GM13977 (cell line): ENCODE measurements around the gene VPS50.

Experiments used
- DNase-seq: peaks from one replicate; pipeline ENCODE4 v3.0.0; 2012; ENCODE audit warnings: low spot score
- in situ Hi-C: fragments of 300-500 bp; cut with MboI; formaldehyde crosslinking; loops from one replicate; pipeline ENCODE4 v1.12.0; 2022; ENCODE audit warnings: low sequenced_read_pairs, low pct_unique_long_range_greater_than_20kb, mixed read lengths, inconsistent platforms; ENCODE audit not compliant: unreplicated experiment
- TF ChIP-seq, protein P1 (sequence below): IDR thresholded peaks from 2 replicates; pipeline ENCODE4 v1.5.1; 2012; ENCODE audit warnings: mild to moderate bottlenecking, control low read depth; ENCODE audit not compliant: insufficient read depth; ENCODE audit errors: extremely low read depth, missing control alignments

The VPS50 gene

GRCh38 chr7:93198472-93198871 is 33.7 kb upstream of the VPS50 start:
- TF ChIP-seq, protein P1, sequence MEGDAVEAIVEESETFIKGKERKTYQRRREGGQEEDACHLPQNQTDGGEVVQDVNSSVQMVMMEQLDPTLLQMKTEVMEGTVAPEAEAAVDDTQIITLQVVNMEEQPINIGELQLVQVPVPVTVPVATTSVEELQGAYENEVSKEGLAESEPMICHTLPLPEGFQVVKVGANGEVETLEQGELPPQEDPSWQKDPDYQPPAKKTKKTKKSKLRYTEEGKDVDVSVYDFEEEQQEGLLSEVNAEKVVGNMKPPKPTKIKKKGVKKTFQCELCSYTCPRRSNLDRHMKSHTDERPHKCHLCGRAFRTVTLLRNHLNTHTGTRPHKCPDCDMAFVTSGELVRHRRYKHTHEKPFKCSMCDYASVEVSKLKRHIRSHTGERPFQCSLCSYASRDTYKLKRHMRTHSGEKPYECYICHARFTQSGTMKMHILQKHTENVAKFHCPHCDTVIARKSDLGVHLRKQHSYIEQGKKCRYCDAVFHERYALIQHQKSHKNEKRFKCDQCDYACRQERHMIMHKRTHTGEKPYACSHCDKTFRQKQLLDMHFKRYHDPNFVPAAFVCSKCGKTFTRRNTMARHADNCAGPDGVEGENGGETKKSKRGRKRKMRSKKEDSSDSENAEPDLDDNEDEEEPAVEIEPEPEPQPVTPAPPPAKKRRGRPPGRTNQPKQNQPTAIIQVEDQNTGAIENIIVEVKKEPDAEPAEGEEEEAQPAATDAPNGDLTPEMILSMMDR: no peak
- in situ Hi-C loops: no loop called here
- no peak for DNase-seq

DNA sequence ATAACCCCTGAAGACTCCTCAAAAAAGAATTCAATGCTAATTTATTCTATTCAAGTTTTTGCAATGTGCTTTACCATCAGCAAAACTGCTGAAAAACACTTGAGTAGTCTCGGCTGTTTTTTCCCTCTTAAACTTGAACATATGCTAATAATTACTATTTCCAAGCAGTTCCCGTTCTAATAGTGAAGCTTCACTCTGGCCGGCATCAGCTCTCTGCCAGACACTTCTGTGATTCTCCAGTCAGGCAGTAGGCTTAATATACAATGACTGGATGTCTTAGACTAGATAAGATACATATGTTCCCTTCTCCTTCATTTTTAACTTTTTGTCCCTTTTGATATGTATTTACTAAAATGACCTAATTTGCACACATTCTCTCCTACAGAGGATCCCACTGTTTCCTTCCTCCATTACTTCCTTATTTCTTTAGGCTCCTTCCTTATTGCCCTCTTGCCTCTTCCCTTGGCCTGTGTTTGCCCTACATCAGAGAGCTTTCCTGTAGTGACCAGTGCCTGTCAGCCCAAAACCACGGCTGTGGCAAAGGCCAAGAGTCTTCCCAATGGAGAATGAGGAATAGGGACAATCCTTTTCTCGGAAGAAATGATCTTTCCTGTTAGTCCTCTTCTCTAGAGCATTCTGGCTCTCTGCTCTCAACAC is 29.4 kb upstream of the VPS50 start:
- TF ChIP-seq, protein P1: no peak
- DNase-seq: no peak
- in situ Hi-C loops: no loop called here

- TF ChIP-seq, protein P1: no peak
- DNase-seq: no peak
- in situ Hi-C loops: no loop called here
Observed at GRCh38 chr7:93203496-93203895, 28.7 kb upstream of the VPS50 start.

DNA sequence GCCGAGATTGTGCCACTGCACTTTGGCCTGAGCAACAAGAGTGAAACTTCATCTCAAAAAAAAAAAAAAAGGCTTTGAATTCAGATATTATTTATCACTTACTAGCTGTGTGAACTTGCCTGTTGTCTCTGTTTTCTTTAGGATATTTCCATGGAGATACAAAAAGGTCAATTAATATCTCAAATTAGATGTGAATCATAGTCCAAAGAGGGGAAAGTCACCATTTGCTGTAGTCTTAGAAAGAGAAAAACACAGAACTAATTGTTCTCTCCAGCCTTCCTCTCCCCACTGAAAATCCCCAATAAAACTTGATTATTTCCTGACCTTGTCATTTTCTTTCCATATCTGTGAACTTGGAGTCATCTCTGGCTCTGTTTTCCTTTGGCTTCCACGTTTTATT is 27.1 kb upstream of the VPS50 start:
- TF ChIP-seq, protein P1: no peak
- in situ Hi-C loops: no loop called here
- no peak for DNase-seq

DNA sequence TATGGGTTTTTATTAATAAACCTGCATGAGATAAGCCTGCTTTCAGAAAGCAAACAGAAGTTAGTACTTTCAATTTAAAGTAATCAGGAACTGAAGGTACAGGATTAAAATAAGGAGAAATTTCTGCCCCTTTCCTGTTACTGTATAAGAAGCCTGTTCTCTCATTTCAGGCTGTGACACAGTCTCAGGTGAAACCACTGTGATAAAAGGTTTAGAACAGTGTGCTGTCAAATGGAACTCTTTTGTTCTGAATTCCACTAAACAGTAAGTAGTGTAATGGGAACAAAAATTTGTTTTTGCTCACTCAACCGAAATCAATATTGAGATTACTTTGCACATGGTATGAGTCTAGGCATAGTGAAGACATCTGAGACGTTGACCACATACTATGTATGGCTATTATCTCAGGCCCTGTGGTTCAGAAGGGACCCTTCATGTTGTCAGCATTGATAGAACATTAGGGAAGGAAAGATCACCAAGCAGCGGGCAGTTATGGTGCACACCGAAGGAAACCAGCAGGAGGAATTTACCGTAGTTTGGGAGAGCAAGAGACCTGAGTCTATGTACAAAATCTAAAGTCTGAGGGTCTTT is 20.8 kb upstream of the VPS50 start:
- TF ChIP-seq, protein P1: no peak
- no peak for DNase-seq
- in situ Hi-C loops: no loop called here

DNA sequence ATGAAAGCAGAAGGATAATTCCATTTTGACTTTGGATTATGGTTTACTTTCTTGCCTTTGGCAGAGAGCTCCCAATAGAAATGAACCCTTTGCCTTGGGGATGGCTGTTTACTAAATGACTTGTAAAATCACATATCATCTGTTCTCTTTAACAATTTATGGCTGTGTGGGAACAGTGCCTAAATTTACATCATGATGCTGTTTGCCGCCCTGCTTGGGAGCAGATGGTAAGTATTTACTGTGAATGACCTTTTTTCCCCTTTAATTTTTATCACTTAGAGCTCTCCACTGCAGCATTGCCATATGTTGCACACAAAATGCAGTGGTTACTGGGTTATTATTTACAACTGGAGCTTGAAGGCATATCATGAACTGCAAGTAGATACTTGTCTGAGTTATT is 19.3 kb upstream of the VPS50 start:
- TF ChIP-seq, protein P1: no peak
- in situ Hi-C loops: no loop called here
- no peak for DNase-seq
